ENCODE data around the gene HTT.
A peak's percentile ranks its signal among the peaks of the same experiment; 100 is the strongest.
"Not testable (repeated sequence)": the region's sequence is repeated elsewhere in the genome, so short reads cannot be mapped to it uniquely, and the experiment has no call there.

The HTT gene

GRCh38 chr4:3124070-3124767 is 49.7 kb downstream of the HTT start:
- peak; percentile 35 for DNase-seq

GRCh38 chr4:3127112-3127511 is 52.6 kb downstream of the HTT start:
- DNase-seq, result no peak

GRCh38 chr4:3128058-3128457 is 53.6 kb downstream of the HTT start:
- DNase-seq, result no peak

DNA sequence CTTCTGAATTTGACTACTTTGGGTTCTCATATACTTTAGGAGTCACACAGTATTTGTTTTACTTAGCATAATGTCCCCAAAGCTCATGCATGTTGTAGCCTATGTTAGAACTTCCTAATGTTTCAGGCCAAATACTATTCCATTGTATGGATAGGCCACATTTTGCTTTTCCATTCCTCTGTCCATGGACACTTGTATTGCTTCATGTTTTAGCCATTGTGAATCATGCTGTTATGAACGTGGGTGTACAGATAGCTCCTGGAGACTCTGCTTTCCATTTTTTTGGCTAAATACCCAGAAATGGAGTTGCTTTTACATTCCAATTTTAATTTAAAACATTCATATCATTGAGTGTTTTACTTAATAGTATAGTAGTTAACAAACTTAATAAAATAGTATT is 54.5 kb downstream of the HTT start:
- no peak for DNase-seq

DNA sequence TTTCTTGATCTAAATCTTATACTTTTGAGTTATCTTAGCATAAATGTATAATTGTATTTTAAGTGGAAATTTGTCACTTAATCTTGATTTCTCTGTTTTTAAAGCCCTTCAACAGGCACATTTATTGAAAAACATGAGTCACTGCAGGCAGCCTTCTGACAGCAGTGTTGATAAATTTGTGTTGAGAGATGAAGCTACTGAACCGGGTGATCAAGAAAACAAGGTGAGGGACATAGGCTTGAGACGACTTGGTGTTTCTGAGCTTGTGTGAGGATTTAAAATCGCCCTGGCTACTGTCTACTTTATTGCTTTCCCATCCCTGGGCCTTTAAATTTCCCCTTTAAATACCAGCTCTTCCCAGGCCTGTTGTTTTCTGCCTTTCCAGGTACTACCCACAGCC is 55.7 kb downstream of the HTT start:
- DNase-seq, result no peak

DNA sequence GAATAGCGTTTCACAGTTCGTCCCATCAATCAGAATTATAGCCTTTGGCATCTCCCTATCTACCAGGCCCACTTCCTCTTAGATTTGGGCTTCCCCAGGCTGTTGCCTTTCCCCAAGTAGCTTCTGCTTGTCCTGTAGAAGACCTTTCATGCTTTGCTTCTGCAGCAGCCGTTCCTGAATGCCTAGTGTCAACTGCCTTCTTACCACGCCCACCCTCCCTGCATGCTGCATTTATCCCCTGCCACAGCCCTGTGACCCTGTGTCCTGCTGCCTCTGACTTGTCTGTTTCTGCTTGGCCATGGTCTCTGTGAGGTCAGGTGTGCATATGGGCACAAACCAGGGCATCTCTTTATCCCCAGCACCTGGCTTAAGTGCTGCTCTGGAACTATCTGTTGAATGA is 56.3 kb downstream of the HTT start:
- no peak for DNase-seq

DNA sequence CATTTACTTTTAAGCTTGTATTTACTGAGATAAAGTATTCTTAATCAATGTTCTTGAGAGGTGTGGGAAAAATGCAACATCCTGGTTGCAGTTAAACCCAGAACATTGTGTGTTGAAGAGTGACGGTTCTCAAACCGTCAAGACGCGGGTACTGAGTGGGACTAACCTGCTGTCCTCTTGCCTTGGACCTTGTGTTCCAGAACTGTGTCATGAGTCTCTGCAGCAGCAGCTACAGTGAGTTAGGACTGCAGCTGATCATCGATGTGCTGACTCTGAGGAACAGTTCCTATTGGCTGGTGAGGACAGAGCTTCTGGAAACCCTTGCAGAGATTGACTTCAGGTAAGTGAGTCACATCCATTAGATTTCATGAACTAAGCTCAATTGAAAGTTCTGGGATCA is 59.7 kb downstream of the HTT start:
- DNase-seq, result no peak

DNA sequence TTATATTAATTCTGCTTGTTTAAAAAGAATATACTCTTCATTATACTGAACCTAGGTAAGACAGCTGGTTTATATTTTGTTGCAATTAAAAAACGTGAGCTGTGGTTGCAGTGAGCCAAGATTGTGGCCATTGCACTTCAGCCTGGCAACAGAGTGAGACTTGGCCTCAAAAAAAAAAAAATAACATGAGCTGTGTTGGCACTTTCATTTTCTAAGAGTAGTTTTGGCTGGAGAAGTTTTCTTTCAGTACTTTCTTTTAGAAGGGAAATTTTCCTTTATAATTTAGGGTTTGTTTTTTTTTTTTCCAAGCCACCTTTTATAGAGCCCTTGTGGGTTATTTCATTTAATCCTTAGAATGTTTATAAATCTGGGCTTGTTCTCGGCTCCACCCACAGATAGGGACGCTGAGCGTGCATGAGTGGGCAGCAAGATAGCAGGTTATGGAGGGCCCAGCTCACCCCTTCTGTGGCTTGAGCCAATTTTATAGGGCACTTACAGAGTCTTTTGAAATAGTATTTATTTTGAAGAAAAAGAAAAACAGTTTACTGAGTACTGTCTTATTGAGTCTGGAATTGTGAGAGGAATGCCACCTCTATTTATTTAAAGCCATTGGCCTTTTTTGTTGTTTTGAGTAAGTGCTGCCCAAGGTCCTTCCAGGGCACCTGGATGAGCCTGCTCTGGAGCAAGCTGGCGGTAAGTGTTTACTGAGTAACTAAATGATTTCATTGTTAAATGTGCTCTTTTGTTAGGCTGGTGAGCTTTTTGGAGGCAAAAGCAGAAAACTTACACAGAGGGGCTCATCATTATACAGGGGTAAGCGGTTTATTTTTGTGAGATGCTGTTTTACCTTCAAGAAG is 60.9 kb downstream of the HTT start:
- no peak for DNase-seq

DNA sequence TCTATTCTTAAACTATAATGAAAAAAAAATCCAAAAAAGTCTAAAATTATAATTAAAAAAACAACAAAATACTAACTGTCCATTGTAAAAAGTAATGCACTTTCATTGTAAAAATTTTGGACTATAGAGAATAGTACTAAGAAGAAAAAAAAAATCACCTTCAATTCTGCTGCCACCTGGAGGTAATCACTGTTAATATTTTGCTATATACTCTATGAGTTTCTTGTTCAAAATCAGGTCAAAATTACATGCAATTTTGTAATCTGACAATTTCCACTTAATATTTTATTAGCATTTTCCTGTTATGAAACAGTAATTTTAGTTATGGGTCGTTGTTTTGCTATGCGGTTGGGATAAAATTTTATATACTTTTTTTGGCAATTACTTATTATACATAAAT is 62.0 kb downstream of the HTT start:
- no peak for DNase-seq

DNA sequence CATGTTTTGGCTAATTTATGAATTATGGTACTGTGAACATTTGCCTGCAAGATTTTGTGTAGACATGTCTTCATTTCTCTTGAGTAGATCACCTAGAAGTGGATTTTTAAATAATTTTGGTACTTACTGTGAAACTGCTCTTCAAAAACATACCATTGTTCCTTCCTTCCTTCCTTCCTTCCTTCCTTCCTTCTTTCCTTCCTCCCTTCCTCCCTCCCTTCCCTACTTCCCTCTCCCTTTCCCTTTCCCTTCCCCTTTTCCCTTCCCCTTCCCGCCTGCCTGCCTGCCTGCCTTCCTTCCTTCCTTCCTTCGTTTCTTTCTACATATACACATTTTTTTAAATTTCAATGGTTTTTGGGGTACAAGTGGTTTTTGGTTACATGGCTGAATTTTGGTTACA is 63.4 kb downstream of the HTT start:
- no peak for DNase-seq

- DNase-seq, result no peak
These were observed 70.9 kb downstream of the HTT start for GRCh38 chr4:3145234-3145924.

- DNase-seq, result no peak
These were observed 74.4 kb downstream of the HTT start for GRCh38 chr4:3148926-3149325.

GRCh38 chr4:3151238-3151637 is 76.8 kb downstream of the HTT start:
- DNase-seq, result not testable (repeated sequence)

- no peak for DNase-seq
These were observed 82.9 kb downstream of the HTT start for GRCh38 chr4:3157366-3157765.

- DNase-seq, result no peak
These were observed 84.4 kb downstream of the HTT start for GRCh38 chr4:3158841-3159240.

DNA sequence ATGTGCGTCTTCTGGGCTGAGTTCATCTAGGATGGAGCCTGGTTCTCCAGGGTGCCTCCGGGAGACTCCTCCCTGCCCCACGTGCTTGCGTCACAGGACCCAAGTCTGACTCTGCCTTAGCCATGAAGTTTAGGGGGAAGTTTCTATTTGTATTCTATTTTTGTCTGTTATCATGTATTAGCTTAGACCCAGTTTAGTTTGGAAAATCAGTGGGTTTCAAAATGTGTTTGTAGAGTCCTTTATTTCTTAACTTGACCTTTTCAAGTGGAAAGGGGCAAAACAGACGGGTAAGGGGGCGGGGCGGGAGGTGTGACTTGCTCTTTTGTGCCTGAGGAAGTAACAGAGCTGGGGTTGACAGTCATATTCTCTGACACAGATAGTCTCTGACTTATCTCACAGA is 86.0 kb downstream of the HTT start:
- no peak for DNase-seq

DNA sequence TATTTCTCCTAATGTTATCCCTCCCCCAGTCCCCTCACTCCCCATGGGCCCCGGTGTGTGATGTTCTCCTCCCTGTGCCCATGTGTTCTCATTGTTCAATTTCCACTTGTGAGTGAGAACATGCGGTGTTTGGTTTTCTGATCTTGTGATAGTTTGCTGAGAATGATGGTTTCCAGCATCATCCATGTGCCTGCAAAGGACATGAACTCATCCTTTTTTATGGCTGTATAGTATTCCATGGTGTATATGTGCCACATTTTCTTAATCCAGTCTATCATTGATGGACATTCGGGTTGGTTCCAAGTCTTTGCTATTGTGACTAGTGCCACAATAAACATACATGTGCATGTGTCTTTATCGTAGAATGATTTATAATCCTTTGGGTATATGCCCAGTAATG is 86.6 kb downstream of the HTT start:
- not testable (repeated sequence) for DNase-seq

GRCh38 chr4:3166434-3166833 is 92.0 kb downstream of the HTT start:
- DNase-seq, result not testable (repeated sequence)

DNA sequence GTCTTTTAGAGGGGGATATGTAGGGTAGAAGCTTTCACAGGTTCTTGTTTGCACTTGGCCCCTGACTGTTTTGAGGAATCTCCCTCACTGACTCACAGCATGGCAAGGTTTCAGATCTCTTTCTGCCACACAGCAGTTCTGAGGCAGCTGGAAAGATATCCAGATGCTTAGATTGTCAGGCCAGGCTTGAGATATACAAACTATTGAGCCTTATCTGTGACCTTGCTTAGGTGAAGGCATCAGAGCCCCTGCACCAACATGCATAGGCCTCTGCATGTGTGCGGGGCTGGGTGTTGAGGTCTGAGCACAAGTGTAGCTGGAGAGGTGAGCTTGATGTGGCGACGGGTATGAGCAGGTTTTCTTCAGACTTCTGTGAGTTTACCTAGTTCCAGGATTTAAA is 93.5 kb downstream of the HTT start:
- DNase-seq, result no peak

DNA sequence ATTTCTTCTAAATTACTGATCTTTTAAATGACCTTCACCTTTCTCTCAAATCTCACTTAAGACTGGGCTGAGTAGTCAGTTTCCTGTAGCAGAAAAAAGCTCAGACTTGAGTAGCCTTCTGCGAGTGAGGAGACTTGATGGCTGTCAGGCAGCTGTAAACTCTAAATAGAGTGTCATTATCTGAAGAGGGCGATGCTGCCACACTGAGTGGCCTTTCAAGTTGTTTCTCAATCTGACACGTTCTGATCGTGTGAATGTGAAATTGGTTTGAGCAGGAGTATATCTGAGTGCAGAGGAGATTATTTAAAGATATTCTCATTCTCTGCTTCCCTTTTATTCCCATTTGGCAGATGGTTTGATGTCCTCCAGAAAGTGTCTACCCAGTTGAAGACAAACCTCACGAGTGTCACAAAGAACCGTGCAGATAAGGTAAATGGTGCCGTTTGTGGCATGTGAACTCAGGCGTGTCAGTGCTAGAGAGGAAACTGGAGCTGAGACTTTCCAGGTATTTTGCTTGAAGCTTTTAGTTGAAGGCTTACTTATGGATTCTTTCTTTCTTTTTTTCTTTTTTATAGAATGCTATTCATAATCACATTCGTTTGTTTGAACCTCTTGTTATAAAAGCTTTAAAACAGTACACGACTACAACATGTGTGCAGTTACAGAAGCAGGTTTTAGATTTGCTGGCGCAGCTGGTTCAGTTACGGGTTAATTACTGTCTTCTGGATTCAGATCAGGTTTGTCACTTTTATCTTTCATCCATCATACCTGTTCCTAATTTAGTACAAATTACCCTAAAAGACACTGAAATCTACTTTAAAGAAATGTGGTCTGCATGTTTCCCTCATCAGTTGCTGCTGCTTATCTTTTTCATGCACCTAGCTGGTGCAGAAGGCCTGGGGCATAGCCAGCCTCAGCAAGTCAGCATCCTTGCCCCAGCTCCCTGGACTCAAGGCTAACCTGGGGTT is 100.2 kb downstream of the HTT start:
- no peak for DNase-seq

DNA sequence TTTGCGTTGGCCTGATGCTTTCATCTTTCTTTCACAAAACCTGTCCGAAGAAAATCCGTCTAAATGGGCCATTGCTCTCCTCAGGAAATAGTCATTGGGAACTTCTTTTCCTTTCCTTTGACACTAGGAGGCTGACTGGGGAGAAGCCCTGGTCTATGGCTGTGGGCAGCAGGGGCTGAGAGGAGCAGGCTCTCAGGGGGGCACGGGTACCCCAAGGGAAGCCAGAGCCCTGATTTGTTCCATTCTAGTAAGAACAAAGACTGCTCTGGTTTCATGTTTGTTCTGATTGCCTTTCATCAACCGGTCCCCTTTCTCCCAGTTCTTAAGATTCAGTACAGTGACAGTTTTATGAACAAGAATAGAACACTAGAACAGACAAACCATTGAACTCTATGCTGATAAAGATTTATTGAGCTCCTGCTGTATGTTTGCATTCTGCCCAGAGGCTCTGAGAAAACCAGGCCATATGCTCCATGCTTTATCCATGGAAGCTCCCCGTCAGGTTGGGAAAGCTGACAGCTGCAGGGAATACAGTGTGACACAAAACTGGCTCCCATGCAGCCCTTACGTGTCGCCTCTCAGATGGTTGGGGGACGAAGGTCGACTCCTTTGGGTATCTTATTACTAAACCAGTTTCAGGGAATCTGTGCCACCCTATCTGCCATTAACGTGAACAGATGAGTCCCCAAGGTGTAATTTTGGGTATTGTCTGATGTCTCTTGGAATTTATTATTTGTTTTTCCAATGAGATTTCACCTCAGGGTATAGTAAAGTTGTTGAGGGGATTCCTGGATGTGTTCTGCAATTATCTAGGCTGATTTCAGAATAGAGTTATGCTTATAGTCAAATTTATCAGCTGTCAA is 102.1 kb downstream of the HTT start:
- no peak for DNase-seq

GRCh38 chr4:3177426-3177825 is 102.9 kb downstream of the HTT start:
- no peak for DNase-seq
